Fibroblast of the aortic adventitia (primary cell): ENCODE measurements around the gene LSM7. TPM values are rescaled to one million over a fixed set of nuclear protein-coding genes. Genes with fewer than 3 reads are reported as not detected.

ENCODE experiments used
- DNase-seq: peaks from one replicate; pipeline ENCODE4 v3.0.0-alpha.2; 2010; ENCODE audit warnings: low read depth
- H3K4me3 ChIP-seq: 2 replicates; pipeline ENCODE4 v1.5.1; 2011; ENCODE audit warnings: low read depth, mild to moderate bottlenecking, control low read depth, low read length, moderate library complexity
- CTCF ChIP-seq: IDR thresholded peaks from 2 replicates; pipeline ENCODE4 v1.5.1; 2011; ENCODE audit warnings: mild to moderate bottlenecking, low read length, control low read depth, inconsistent platforms; ENCODE audit not compliant: insufficient read depth
- total RNA-seq: library from RNA; depleted of rRNA; stranded (reverse); fragments of >200 nt; gene quantifications from 2 replicates; pipeline ENCODE4 v1.2.3, GENCODE V29; 2012; ENCODE audit warnings: low replicate concordance

LSM7 gene
- total RNA-seq, 1 donor, result 108 TPM

GRCh38 chr19:2335848-2336247, 7.5 kb upstream of the LSM7 start:
- H3K4me3 ChIP-seq, result no peak overlapping the region
- DNase-seq, result no peak
- TF ChIP-seq CTCF, result no peak

DNA sequence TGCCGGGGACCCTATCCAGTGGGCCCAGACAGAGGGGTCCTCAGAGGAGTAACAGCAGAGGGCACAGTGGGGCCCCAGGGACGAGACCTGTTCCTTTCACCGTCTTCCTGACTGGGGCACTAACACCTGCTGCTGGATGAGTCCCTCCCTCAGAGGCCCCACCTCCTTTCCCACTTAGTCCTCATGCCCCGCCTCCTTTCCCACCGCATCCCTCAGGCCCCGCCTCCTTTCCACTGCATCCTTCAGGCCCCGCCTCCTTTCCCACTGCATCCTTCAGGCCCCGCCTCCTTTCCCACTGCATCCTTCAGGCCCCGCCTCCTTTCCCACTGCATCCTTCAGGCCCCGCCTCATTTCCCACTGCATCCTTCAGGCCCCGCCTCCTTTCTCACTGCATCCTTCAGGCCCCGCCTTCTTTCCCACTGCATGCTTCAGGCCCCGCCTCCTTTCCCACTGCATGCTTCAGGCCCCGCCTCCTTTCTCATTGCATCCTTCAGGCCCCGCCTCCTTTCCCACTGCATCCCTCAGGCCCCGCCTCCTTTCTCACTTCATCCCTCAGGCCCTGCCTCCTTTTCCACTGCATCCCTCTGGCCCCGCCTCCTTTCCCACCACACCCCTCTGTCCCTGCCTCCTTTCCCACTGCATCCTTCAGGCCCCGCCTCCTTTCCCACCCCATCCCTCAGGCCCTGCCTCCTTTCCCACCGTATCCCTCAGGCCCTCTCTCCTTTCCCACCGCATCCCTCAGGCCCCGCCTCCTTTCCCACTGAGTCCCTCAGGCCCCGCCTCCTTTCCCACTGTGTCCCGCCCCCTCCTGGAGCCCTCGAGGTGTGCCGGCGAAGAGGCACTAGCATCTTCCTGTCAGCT, 6.8 kb upstream of the LSM7 start:
- H3K4me3 ChIP-seq, result no peak overlapping the region
- TF ChIP-seq CTCF, result no peak
- DNase-seq, result no peak

DNA sequence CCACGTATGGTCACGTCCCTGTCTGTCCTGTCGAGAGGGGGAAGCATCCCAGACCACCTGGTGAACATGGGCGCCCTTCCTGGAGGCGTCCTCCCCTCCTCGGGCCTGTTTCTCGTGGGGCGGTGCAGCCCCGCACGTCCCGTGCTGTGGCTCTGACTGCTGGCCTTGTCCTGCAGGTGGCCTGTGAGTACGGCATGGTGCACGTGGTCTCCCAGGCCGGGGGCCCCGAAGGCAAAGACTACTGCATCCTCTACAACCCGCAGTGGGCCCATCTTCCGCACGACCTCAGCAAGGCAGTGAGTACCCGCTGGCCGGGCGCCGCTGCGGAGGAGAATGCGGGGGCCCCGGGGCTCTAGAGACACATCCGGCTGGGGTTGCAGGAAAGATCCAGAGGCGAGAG, 6.0 kb upstream of the LSM7 start:
- no peak overlapping the region for H3K4me3 ChIP-seq
- TF ChIP-seq CTCF, result no peak
- no peak for DNase-seq

GRCh38 chr19:2333807-2334211, 5.4 kb upstream of the LSM7 start:
- H3K4me3 ChIP-seq, result no peak overlapping the region
- no peak for TF ChIP-seq CTCF
- DNase-seq, result no peak

DNA sequence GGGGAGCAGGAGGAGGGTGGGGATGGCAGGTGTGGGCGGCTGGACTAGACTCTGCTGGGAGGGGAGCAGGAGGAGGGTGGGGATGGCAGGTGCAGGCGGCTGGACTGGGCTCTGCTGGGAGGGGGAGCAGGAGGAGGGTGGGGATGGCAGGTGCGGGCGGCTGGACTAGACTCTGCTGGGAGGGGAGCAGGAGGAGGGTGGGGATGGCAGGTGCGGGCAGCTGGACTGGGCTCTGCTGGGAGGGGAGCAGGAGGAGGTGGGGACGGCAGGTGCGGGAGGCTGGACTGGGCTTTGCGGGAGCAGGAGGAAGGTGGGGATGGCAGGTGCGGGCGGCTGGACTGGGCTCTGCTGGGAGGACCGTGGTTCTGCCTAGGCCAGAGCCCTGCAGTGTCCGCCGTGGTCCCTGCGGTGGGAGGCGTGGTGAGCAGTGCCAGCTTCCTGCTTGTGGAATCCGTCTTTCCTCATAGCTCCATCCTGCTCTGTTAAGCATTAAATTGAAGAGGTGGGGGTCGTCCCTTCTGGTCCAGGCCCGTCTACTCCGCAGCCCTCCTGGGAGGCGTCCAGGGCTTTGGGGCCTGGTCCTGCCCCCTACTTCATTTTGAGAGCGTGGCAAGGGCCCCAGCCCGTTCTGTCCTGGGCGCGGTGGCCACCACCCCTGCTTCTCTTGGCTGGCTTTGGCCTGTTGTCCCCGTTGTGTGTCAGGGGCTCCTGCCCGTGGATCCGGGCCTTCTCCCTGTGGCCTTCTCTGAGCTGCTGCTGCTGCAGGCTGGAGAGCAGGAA, 4.8 kb upstream of the LSM7 start:
- no peak for DNase-seq
- no peak overlapping the region for H3K4me3 ChIP-seq
- TF ChIP-seq CTCF, result no peak

GRCh38 chr19:2332341-2333026, 4.1 kb upstream of the LSM7 start:
- no peak for DNase-seq
- TF ChIP-seq CTCF, result no peak
- no peak overlapping the region for H3K4me3 ChIP-seq
